ENCODE data around the gene CLEC3B. TPM values are rescaled to one million over a fixed set of nuclear protein-coding genes. Genes with fewer than 3 reads are reported as not detected.

CLEC3B gene
- total RNA-seq, 1 experiment from 2014 or later = not detected

DNA sequence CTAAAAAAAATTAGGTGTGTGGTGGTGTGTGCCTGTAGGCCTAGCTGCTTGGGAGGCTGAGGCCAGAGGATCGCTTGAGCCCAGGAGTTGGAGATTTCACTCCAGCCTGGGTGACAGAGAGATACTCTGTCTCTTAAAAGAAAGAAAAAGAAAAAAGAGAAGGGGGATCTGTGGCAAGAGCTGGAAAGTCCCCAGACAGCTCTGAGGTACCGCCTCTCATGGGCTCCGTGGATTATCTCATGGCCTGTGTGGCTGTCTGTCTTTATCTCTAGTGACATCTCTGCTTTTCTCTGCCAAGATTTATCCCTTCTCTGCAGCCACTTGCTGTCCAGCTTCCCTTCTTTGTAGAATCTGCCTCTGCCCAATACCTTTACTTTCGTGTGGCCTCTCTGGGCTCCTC lies 44.4 kb upstream of the CLEC3B start:
- no peak for ATAC-seq
- peaks cover 9% of the 10 kb centered on the region for H3K4me1 ChIP-seq (ENCODE audit: control insufficient read depth, insufficient read depth, low read length)
- CTCF ChIA-PET = no interaction called here

GRCh38 chr3:44982817-44983216 lies 43.3 kb upstream of the CLEC3B start:
- TF ChIP-seq POLR2AphosphoS5 (IDR thresholded peaks at IDR 0.05; ENCODE audit: low read depth, low read length) = no peak
- TF ChIP-seq, protein P1, sequence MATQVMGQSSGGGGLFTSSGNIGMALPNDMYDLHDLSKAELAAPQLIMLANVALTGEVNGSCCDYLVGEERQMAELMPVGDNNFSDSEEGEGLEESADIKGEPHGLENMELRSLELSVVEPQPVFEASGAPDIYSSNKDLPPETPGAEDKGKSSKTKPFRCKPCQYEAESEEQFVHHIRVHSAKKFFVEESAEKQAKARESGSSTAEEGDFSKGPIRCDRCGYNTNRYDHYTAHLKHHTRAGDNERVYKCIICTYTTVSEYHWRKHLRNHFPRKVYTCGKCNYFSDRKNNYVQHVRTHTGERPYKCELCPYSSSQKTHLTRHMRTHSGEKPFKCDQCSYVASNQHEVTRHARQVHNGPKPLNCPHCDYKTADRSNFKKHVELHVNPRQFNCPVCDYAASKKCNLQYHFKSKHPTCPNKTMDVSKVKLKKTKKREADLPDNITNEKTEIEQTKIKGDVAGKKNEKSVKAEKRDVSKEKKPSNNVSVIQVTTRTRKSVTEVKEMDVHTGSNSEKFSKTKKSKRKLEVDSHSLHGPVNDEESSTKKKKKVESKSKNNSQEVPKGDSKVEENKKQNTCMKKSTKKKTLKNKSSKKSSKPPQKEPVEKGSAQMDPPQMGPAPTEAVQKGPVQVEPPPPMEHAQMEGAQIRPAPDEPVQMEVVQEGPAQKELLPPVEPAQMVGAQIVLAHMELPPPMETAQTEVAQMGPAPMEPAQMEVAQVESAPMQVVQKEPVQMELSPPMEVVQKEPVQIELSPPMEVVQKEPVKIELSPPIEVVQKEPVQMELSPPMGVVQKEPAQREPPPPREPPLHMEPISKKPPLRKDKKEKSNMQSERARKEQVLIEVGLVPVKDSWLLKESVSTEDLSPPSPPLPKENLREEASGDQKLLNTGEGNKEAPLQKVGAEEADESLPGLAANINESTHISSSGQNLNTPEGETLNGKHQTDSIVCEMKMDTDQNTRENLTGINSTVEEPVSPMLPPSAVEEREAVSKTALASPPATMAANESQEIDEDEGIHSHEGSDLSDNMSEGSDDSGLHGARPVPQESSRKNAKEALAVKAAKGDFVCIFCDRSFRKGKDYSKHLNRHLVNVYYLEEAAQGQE (IDR thresholded peaks at IDR 0.05; ENCODE audit: insufficient read depth in 1 of 2, low read depth in 2 of 2, low read length in 1 of 2) = no peak
- no peak for TF ChIP-seq TCF7L2 (IDR thresholded peaks at IDR 0.05; ENCODE audit: low read depth, low read length)
- TF ChIP-seq SIN3A (IDR thresholded peaks at IDR 0.05; ENCODE audit: borderline replicate concordance, insufficient read depth, low read depth, low read length) = no peak
- TF ChIP-seq CTCF (IDR thresholded peaks at IDR 0.05) = no peak
- H3K9me3 ChIP-seq (ENCODE audit: control insufficient read depth, insufficient read depth, low read depth, low read length) = no peaks in the 10 kb centered on the region
- no peaks in the 10 kb centered on the region for H3K27me3 ChIP-seq (ENCODE audit: control insufficient read depth, insufficient read depth, low read length)
- no peak for DNase-seq (ENCODE audit: low read depth, low spot score)
- H3K36me3 ChIP-seq (ENCODE audit: control insufficient read depth, insufficient read depth, low read length) = no peaks in the 10 kb centered on the region; the same call in 1 of the 2 replicates
- ChIA-PET CTCF (no interaction called here), POLR2A (no interaction called here)
- no peak overlapping the region for H3K4me3 ChIP-seq (ENCODE audit: low read depth in 2 of 2, low read length in 2 of 2)
- no TSS peak for BruUV-seq (replicated peaks)
- peaks cover under 1% of the 10 kb centered on the region; the same call in 1 of the 2 replicates for H3K4me1 ChIP-seq (ENCODE audit: control insufficient read depth, insufficient read depth, low read length)
- in situ Hi-C loops (cut with HindIII; ENCODE audit: low pct_unique_long_range_greater_than_20kb, low sequenced_read_pairs) (no loop called here), intact Hi-C loops (cut with micrococcal nuclease; ENCODE audit: unreplicated experiment) (no loop called here)
- H3K27ac ChIP-seq (ENCODE audit: low read length) = no peak overlapping the region
- no peak for ATAC-seq

More for the DNA sequence above, 44.4 kb upstream of the CLEC3B start:
- in situ Hi-C loops (cut with HindIII; ENCODE audit: low pct_unique_long_range_greater_than_20kb, low sequenced_read_pairs) = no loop called here
- intact Hi-C loops (cut with micrococcal nuclease; ENCODE audit: unreplicated experiment) = no loop called here
- no peaks in the 10 kb centered on the region for H3K9me3 ChIP-seq (ENCODE audit: control insufficient read depth, insufficient read depth, low read depth, low read length)
- TF ChIP-seq, protein P1 (IDR thresholded peaks at IDR 0.05; ENCODE audit: insufficient read depth in 1 of 2, low read depth in 2 of 2, low read length in 1 of 2) = no peak
- TF ChIP-seq POLR2AphosphoS5 (IDR thresholded peaks at IDR 0.05; ENCODE audit: low read depth, low read length) (no peak), TCF7L2 (IDR thresholded peaks at IDR 0.05; ENCODE audit: low read depth, low read length) (no peak), SIN3A (IDR thresholded peaks at IDR 0.05; ENCODE audit: borderline replicate concordance, insufficient read depth, low read depth, low read length) (no peak), CTCF (IDR thresholded peaks at IDR 0.05) (no peak)
- no peaks in the 10 kb centered on the region; the same call in 1 of the 2 replicates for H3K36me3 ChIP-seq (ENCODE audit: control insufficient read depth, insufficient read depth, low read length)
- no peak overlapping the region for H3K27ac ChIP-seq (ENCODE audit: low read length)
- H3K4me3 ChIP-seq (ENCODE audit: low read depth in 2 of 2, low read length in 2 of 2) = no peak overlapping the region
- POLR2A ChIA-PET = no interaction called here
- H3K27me3 ChIP-seq (ENCODE audit: control insufficient read depth, insufficient read depth, low read length) = no peaks in the 10 kb centered on the region
- no peak for DNase-seq (ENCODE audit: low read depth, low spot score)
- no TSS peak for BruUV-seq (replicated peaks)

Data from Panc1 (cell line).